ENCODE measurements around the gene GDA. TPM values are rescaled to one million over a fixed set of nuclear protein-coding genes. Genes with fewer than 3 reads are reported as not detected.

GDA gene
- total RNA-seq, 2 donors from 2014 or later: 1.6 to 4.4 TPM

- no peak for TF ChIP-seq POLR2A (IDR thresholded peaks at IDR 0.05)
- TF ChIP-seq CTCF (IDR thresholded peaks at IDR 0.05): no peak
- peak overlapping the region in 1 of 4 donors; percentile 30 for H3K27ac ChIP-seq
- no peak for DNase-seq
- ATAC-seq: no peak
- WGBS, 2 donors: 17 to 18% methylated on average over 2 of the region's 2 CpGs
- H3K36me3 ChIP-seq (replicated peaks in 1 of 2; ENCODE audit: insufficient read depth in 1 of 2, low read depth in 2 of 2): no peaks in the 10 kb centered on the region
- H3K27me3 ChIP-seq: no peaks in the 10 kb centered on the region
- no peak overlapping the region for H3K4me3 ChIP-seq
- intact Hi-C loops (cut with DNase I): no loop called here
- peaks cover 28% of the 10 kb centered on the region for H3K4me1 ChIP-seq
- H3K9me3 ChIP-seq: no peaks in the 10 kb centered on the region
These were observed 21.5 kb upstream of the GDA start for GRCh38 chr9:72127753-72128152.

GRCh38 chr9:72128526-72128925 is 20.7 kb upstream of the GDA start:
- WGBS, 2 donors: 33 to 41% methylated on average over 2 of the region's 2 CpGs
- ATAC-seq (no peak), DNase-seq (peak in 1 of 4 donors; percentile 11)
- Histone ChIP-seq H3K27ac (no peak overlapping the region), H3K9me3 (no peaks in the 10 kb centered on the region), H3K4me1 (peaks cover 30% of the 10 kb centered on the region), H3K27me3 (no peaks in the 10 kb centered on the region), H3K36me3 (replicated peaks in 1 of 2; ENCODE audit: insufficient read depth in 1 of 2, low read depth in 2 of 2) (no peaks in the 10 kb centered on the region), H3K4me3 (no peak overlapping the region)
- TF ChIP-seq POLR2A (IDR thresholded peaks at IDR 0.05): no peak
- TF ChIP-seq CTCF (IDR thresholded peaks at IDR 0.05): no peak
- intact Hi-C loops (cut with DNase I): no loop called here

- peak; percentile 89 for ATAC-seq
- DNase-seq: peak; percentile 36 to 70 (median 60)
- TF ChIP-seq POLR2A (IDR thresholded peaks at IDR 0.05): no peak
- no peak for TF ChIP-seq CTCF (IDR thresholded peaks at IDR 0.05)
These were observed 19.7 kb upstream of the GDA start for GRCh38 chr9:72129271-72130156.

GRCh38 chr9:72130321-72130720 is 18.9 kb upstream of the GDA start:
- intact Hi-C loops (cut with DNase I): no loop called here
- Histone ChIP-seq H3K9me3 (no peaks in the 10 kb centered on the region), H3K4me3 (no peak overlapping the region), H3K4me1 (peaks cover 32% of the 10 kb centered on the region), H3K27me3 (no peaks in the 10 kb centered on the region), H3K36me3 (replicated peaks in 1 of 2; ENCODE audit: insufficient read depth in 1 of 2, low read depth in 2 of 2) (no peaks in the 10 kb centered on the region), H3K27ac (no peak overlapping the region)
- ATAC-seq (no peak), DNase-seq (no peak)
- no peak for TF ChIP-seq POLR2A (IDR thresholded peaks at IDR 0.05)
- no peak for TF ChIP-seq CTCF (IDR thresholded peaks at IDR 0.05)

More at GRCh38 chr9:72129271-72130156, 19.7 kb upstream of the GDA start:
- 46 to 56% methylated on average over 8 to 9 of the region's 9 CpGs for WGBS, 2 donors
- Histone ChIP-seq H3K4me3 (no peak overlapping the region), H3K36me3 (replicated peaks in 1 of 2; ENCODE audit: insufficient read depth in 1 of 2, low read depth in 2 of 2) (no peaks in the 10 kb centered on the region), H3K27me3 (no peaks in the 10 kb centered on the region), H3K27ac (peak overlapping the region in 1 of 4 donors; percentile 15), H3K4me1 (peaks cover 32% of the 10 kb centered on the region), H3K9me3 (no peaks in the 10 kb centered on the region)
- intact Hi-C loops (cut with DNase I): no loop called here

GRCh38 chr9:72131206-72131605 is 18.0 kb upstream of the GDA start:
- Histone ChIP-seq H3K4me3 (no peak overlapping the region), H3K9me3 (no peaks in the 10 kb centered on the region), H3K4me1 (peaks cover 32% of the 10 kb centered on the region), H3K27ac (no peak overlapping the region), H3K36me3 (replicated peaks in 1 of 2; ENCODE audit: insufficient read depth in 1 of 2, low read depth in 2 of 2) (no peaks in the 10 kb centered on the region), H3K27me3 (no peaks in the 10 kb centered on the region)
- TF ChIP-seq CTCF (IDR thresholded peaks at IDR 0.05): no peak
- DNase-seq: peak in 1 of 4 donors; percentile 18
- 74 to 76% methylated on average over 4 of the region's 4 CpGs for WGBS, 2 donors
- no peak for ATAC-seq
- intact Hi-C loops (cut with DNase I): no loop called here

Measured in body of pancreas (tissue), 4 donors.